ENCODE results near the gene TTC39A.

The TTC39A gene

DNA sequence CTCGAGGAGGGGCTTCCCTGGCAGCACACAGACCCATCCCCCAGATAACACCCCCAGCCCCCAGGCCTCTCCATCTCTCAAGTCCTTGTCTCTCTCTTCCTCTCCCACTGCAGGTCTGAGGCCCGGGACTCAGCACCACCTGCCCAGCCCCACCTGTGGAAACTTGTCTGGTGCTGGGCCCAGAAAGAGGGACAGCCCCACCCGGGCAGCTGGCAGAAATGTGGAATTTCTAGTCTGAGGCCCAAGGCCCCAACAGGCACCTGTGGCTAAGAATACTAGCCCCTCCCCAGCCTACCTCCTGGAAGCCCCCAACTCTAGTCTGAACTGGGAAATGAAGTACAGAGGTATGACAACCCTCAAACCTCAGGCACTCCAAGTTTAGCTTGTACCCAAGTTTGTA is 15.4 kb downstream of the TTC39A start:
- DNase-seq (ENCODE audit: low spot score), result no peak

DNA sequence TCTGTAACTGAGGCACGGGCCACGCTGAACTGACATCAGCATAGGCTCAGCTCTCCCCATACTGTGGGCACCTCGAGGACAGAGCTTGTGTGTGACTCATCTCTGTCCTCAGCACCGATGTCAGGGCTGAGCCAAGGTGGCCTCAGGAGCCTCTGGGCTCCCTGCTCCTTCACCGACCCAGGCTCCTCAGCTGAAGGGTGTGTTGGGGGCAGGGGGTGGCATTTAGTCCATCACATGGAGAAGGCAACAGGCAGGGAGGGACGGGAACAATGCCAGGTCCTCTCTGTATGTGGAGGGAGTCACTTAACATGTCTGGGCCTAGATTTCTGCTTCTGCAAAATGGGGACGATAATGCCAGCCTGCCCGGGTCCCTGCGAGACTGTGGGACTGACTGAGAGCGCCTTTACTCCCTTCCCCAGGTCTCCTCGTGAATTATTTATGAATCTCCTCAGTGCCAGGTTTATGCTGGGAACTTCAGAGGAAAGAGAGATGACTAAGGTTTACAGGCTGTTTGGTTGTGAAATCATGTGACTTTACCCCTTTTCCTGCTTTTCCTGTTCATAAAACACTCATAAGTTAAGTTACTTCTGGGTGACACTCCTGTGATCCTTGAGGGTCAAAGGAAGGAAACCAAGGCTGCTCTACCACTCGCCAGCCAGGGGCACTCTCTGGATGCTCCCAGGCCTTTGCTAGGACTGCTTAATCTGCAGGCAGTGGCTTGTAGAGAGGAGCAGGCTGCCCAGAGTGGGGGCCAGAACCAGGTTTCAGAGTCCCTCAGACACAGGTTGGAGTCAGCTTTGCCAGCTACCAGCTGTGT is 16.2 kb downstream of the TTC39A start:
- no peak for DNase-seq (ENCODE audit: low spot score)

DNA sequence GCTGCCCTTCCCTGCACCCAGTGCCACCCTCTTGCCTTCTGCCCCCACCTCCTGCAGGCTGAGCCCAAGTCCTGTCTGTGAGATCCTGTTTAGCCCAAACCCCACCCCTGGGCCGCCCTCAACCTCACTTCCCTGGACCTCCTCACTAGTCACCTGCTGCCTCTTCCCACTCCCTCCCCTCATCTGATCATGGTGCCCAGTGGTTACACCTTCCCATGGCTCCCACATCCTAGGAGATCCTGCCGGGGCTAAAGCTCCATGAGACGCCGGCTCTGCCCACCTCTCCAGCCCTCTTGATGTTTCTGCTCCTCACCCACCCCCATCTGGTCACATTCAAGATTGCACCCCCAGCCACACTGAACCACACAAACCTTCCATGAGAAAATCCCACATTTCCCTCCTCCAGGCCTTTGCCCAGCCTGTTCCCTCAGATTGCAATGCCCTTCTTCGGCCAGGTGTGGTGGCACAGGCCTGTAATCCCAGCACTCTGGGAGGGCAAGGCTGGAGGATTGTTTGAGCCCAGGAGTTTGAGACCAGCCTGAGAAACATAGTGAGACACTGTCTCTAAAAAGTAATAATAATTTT is 17.0 kb downstream of the TTC39A start:
- no peak for DNase-seq (ENCODE audit: low spot score)

DNA sequence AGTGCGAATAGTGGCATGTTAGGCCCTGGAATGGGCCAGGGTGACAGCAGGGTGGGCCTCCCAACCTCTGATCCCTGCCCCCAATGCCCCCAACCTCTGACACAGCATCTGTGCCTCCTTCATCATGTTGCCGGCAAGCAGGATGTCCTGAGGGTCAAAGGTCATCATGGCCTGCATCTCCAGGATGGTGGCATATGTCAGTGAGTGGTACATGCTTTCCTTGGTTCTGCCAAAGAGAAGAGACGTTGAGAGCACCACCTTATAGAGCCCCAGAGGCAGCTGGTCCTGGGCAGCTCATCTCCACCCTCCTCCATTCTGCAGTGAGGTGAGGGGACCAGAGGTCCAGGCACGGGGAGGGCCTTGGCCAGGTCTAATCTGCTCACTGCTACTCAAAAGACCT is 17.6 kb downstream of the TTC39A start:
- no peak for DNase-seq (ENCODE audit: low spot score)

DNA sequence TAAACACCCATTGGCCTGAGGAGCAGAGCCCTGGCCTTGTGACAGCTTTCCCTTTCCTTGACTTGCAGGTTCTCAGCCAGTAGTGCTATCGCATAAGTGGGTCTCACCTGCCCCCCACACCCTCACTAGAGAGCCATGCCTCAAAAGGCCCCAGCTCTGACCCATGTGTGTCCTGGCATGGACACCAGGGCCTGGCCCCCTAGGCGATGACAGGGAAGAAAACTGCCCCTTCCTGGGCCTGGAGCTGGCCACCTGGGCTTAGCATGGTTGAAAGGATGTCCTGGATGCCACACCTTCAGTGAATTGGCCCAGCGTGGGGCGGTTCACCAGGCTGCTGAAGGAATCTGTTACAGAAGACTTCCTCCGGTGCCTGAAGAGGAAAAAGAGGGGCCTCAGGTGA is 18.5 kb downstream of the TTC39A start:
- DNase-seq (ENCODE audit: low spot score), result no peak

DNA sequence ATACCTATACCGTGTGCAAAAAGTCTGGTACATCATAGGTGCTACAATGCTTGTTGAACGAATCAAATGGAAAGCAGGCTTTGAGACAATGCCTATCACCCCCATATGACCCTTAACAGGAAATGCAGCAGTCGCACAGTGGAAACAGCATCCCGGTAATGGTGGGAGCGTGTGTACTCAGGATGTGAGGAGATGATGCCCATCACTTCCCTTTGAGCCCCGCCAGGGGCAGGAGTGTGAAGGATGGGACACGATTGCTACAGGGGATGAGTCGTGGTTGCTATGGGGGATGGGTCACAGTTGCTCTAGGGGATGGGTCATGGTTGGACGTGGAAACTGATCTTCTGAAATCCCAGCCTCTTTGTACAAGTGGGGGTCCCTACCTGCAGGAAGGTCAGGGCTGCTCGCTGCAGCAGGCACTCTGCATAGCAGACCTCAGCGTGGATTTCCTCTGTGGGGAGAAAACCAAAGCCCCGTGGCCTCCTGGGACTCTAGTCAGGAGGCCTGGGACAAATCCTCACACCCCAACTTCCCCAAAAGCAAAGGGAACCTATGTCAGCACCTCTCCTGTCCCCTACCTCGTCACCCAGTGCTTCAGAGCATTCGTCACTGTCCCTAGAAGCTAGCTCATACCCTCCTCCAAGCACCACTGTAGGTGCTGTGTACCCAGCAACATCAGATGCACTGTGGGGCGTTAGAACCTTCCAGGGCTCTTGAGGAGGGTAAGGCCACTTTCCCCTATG is 19.3 kb downstream of the TTC39A start:
- DNase-seq (ENCODE audit: low spot score), result no peak

DNA sequence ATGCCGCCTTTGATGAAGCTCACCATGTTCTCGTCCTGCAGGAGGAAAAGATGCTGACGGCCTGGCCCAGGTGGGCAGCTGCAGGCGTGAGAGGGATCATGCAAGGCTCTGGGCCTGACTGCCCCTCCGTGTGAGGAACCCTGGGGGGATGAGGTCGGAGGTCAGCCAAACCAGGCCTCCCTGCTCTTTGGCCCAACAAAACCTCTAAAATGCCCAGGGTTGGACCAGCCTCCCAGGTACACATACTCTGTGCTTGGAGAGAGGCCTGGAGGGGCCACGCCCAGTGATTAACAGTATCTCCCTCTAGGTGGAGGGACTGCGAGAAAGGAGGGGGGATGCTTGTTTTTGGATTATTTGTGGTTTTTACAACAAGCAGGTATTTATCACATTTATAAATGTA is 21.1 kb downstream of the TTC39A start:
- no peak for DNase-seq (ENCODE audit: low spot score)

DNA sequence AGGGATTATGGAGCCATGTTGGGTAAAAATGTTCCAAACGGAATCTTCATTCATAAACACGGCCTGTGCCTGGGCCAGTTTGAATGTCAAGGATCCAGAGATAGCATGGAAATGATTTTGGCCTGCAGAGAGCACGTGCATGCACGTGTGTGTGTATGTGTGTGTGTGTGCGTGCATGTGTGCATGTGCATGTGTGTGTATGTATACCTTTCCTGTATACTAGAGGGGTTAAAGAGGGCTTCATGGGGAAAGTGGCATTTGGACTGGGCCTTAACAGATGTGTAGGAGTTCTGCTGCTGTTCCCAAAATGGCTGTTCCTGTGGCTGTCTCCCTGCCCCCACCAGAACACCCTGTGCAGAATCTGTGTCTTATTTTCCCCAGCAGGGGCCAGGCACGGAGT is 21.7 kb downstream of the TTC39A start:
- no peak for DNase-seq (ENCODE audit: low spot score)

DNA sequence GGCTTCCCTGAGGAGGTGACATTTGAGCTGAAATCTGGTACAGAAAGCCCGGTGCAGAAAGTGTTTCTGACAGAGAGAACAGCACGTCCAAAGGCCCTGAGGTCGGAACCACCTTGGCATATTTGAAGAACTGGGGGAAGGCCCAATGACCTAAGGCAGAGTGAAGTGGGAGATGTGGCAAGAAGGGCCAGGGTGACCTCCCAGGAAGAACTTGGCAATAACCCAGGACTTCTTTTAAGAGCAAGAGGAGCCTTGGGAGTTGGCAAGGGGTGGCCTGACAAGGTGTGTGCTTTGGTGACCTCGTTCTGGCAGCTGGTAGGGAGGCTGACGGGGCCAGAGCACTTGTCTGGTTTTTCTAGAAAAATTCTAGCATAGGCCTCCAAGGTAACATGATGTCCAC is 23.4 kb downstream of the TTC39A start:
- DNase-seq (ENCODE audit: low spot score), result no peak

DNA sequence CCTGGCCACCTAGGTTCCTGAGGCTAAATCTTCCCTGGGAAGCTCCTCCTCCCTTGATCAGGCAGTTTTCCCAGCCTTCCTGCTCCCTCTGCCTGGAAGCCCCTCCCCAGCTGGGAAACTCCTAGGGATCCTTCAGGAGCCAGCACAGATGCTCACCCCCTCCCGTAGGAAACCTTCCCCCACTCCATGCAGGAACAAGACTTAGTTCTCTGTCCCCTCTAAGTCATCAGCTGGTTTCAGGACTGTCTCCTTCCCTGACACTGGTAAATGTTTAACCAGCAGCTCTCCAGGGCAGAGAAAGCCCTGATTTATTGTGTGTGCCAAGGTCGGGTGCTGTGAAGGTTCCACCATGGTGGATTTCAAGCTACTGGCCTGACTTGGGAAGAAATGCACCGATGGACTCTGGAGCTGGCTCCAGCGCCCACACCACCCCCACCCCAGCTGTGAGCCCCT is 25.0 kb downstream of the TTC39A start:
- DNase-seq (ENCODE audit: low spot score), result no peak

DNA sequence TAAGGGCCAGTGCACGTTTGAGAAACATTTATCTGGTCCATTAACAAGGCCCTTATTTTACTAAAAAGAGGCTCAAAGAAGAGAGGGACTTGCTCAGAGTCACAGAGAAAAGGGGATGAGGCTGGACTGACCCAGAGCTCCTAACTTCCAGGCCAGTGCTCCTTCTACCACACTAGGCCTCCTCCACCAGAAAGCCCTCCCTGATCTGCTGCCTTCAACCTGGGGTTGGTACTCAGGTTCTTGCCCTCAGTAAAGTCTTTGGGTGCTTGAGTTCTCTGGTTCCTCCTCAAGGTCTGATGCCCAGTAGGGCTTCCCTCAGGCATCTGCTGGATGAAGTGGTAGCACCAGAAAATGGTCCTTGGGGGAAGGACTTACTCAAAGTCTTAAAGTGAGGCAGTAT is 26.0 kb downstream of the TTC39A start:
- DNase-seq (ENCODE audit: low spot score), result no peak

DNA sequence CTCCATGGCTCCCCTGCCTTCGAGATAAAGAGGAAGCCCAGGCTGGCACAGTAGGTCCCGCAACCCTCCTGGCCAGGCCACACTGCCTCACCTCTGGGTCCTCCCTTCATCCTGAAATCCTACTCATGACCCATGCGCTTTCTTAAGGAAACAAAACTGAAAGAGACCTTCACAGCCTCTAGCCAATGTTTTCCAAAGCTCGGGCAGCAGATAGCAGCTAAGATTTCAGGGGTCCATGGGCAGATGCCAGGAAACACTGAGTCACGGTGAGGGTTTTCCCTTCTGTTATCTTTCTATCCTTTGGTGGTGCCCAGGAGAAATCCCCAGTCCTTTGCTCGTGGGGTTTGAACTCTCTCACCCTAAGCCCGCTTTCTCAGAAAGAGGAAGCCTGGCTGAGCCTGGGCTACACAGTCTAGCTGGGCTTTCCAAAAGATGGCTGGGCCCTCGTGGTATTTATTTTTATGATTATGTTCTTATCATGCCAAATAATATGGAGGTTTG is 26.6 kb downstream of the TTC39A start:
- no peak for DNase-seq (ENCODE audit: low spot score)

DNA sequence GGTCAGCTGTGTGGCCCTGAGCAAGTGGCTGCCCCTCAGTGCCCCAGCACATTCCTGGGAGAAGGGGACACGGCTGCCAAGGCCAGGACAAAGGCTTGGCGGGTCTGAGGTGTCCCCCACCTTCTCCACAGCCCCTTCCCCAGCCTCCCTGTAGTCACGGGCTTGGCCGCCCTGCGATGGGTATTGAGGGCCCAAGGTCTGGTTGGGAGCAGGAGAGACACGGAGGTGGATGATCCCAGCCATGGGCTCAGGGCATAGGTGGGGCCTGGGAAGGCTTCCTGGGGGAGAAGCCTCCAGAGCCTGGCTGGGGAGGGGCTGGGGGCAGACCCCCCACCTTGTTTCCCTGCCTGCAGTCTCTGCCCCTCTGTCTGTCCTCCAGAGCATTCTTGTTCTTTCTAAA is 27.0 kb downstream of the TTC39A start:
- no peak for DNase-seq (ENCODE audit: low spot score)

DNA sequence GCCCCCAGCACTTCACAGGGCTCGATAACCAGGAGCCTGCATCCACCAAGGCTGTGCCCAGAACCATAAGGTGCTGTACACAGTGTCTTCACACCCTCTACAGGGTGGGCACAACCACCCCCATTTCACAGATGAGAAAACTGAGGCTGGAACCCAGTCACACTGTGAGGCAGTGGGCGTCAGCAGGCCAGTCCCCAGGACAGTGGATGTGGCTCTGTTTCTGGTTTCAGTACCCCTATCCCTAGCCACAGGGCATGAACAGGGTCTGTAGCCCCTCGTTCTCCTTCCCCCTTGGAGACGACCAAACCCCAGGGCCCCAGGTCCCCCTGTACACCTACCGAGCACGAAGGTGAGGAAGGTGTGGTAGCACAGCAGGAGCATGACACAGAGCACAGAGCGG is 27.6 kb downstream of the TTC39A start:
- DNase-seq (ENCODE audit: low spot score), result no peak

DNA sequence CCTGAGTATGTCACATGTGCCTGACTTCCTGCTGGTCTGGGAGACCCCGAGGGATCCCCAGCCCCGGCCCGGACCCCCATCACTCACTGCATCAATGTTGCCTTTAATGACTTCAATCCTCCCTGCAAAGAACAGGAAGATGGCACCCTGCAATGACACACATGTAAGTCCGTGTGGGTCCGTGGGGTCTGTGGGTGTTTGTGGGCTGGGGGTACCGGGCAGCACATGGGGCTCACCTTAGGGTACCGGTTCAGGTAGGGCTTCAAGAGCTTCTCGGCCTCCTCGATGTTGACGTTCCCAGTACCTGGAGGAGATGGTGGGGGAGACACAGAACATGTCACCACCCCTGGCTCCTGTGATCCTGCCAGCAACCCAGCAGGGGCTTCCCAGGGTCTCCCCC is 28.1 kb downstream of the TTC39A start:
- DNase-seq (ENCODE audit: low spot score), result no peak

DNA sequence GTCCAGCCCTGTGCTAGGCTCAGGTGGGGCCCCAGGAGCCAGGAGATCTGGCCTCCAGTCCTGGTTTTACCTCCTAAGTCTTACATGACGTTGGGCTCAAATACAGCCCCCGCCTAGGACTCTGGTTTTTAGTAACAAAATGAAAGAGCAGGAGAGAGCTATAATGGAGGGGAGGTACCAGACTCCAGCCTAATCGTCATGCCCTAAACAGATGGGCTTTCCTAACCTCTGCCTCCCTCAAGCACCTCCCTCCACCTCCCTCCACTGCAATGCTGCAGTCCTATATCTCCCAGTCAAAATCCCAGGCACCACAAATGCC is 28.6 kb downstream of the TTC39A start:
- DNase-seq (ENCODE audit: low spot score), result no peak

DNA sequence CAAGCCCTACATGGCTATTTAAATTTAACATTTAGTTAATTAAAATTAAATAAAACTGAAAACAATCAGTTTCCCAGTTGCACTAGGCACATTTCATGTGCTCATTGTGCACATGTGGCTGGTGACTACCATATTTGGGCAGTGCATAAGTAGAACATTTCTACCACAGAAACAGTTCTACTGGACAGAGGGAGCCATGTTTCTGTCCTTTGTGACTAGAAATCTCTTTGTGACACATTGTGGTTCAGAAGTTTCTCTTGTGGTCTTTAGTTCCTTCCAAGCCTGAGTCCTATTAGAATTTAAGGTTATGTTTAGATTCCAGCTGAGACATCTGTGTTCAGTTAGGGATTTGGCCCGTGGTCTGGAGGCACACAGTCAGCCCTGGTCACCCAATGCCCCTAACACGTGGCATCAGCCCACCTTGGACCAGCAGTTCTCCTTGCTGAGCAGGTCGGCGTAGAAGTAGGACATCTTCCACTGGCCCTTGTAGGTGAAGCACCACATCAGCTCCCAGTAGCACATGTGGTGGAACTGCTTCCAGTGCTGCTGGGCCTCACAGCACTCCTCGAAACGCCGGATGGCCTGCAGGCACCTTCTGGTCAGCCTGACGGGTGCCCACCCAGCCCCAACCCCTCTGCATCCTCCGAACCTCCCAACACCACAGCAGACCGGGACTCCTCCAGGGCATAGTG is 29.1 kb downstream of the TTC39A start:
- no peak for DNase-seq (ENCODE audit: low spot score)

DNA sequence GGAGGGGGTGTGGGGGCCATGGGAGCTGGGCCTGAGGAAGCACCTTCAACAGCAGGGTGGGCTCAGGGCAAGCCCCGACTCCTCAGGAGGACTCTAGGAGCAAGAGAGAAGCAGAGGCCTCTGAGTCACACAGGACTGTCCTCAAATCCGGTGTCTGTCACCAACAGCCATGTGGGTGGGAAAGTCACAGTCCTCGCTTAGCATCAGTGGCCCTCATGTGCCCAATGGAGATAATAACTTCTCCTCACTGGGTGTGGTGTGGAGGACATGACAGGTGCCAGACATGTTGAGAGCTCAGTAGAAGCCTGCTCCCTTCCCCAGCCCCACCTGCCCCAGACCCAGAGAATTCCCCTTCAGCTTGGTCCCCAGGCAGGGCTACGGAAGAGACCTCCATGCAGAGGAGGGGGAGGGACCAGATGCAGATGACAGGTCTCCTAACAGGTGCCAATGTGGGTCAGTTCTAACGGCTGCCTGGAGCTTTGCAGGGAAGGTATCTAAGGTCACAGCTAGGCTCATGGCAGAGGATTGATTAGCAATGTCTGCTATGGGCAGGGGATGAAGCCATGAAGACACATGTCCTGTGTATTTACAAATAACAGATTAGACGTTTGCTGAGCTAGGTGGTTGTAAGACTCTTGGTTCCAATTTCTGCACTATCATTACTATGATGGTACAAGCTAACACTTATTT is 30.2 kb downstream of the TTC39A start:
- no peak for DNase-seq (ENCODE audit: low spot score)

DNA sequence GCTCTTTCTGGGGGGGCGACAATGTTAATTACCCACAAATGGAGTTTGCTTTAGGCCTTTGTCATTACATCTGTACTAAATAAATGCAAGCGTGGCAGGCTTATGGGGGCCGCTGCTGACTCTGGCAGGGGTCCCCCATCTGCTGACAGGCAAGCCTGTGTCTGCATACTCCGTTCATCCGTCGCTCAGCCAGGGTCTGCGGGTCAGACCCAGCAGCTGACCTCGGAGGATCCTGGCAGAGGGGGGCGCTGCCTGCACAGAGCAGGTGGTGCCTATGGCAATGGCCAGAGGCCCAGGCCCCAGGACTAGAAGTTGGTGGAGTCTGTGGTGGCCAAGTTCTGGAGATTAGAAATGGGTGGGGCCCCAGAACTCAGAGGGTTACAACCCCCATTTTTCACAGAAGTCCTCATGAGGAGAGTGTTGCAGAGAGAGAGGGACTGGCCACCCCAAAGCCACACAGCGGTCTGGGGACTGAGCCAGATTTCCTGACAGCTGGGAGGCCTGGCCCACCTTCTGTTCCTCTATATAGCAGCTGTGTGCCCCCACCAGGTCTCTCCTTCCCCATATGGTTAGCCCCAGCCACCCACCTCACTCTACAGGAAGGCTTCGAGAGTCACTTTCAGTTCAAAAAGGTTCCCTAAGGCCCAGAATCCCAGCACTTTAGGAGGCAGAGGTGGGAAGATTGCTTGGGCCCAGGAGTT is 31.0 kb downstream of the TTC39A start:
- DNase-seq (ENCODE audit: low spot score), result no peak

DNA sequence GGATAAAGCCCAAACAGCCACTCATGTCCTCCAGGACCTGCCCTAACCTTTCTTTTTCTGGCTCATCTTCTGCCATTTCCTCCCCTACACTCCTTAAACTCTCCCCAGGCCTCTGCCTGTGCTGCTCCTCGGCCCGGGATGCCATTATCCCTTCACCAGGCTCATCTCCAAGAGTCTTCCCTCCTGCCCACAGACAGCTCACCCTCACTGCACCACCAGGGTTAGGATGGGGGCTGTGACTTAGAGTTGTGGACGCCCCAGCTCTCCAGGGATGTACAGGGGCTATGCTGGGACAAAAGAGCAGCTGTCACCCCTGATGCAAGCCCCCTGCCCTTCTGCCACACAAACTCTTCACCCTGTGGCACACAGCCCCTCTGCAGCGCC is 32.0 kb downstream of the TTC39A start:
- DNase-seq (ENCODE audit: low spot score), result no peak
